Measurements from ENCODE around the gene MPHOSPH10.

GRCh38 chr2:71186973-71187372 lies 56.5 kb downstream of the MPHOSPH10 start:
- TF ChIP-seq CTCF (IDR thresholded peaks at IDR 0.05) (no peak), POLR2AphosphoS5 (IDR thresholded peaks at IDR 0.05) (no peak)
